ENCODE data around the gene IRF7. TPM values are rescaled to one million over a fixed set of nuclear protein-coding genes. Genes with fewer than 3 reads are reported as not detected.
"Not testable (repeated sequence)": the region's sequence is repeated elsewhere in the genome, so short reads cannot be mapped to it uniquely, and the experiment has no call there.

Gene IRF7
- total RNA-seq = 10 to 100 TPM; 10.3 to 16.4 TPM
- long read RNA-seq, donor 1, partial matches to known transcripts = 1 of 5 reads
- long read RNA-seq, donor 1, other reads (novel, unspliced or antisense) = 2 of 5 reads
- long read RNA-seq, donor 2, transcript IRF7-205 (11 exons, 1,974 nt) = major isoform, 43 of 130 reads
- long read RNA-seq, donor 2, transcript IRF7-202 (10 exons, 1,807 nt) = minor isoform, 5 of 130 reads
- long read RNA-seq, donor 2, partial matches to known transcripts = 18 of 130 reads
- long read RNA-seq, donor 2, other reads (novel, unspliced or antisense) = 59 of 130 reads

GRCh38 chr11:615504-616319, at the start of gene IRF7:
Gene IRF7, minus strand, starts transcription at chr11:615950. Its CDS starts 586 bp downstream, at chr11:615364.
- intact Hi-C loops (cut with DNase I) = no loop called here

DNA sequence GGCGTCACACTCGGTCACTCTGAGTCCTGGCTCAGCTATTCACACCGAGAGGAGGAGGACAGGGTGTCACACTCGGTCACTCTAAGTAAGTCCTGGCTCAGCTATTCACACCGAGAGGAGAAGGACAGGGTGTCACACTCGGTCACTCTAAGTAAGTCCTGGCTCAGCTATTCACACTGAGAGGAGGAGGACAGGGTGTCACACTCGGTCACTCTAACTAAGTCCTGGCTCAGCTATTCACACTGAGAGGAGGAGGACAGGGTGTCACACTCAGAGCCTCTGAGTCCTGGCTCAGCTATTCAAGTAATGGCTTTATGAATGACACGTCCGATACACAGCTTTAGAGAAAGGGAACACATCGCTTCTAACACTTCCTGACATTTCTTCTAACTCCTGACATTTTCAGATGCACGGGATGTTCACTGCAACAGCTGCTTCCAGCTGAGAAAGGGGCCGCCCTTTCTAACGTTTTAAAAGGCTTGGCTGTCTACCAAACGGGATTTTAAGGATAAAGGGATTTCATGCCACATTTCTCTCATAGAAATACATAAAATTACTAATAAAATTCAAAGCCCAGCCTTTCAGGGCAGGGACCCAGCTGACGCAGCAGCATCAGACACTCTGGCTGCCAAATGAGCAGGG, 49.4 kb upstream of the IRF7 start:
- no peak for DNase-seq (ENCODE audit: low spot score)
- intact Hi-C loops (cut with DNase I) = loop anchor here in 1 of 2 donors (10.0 kb wide), 2 partner anchors 60 to 130 kb away; partner anchors contain the start of genes CEND1 and SLC25A22

More at GRCh38 chr11:615504-616319, at the start of gene IRF7:
- DNase-seq (ENCODE audit: low spot score) = peak; percentile 99

- peak; percentile 92 for DNase-seq (ENCODE audit: low spot score)
- intact Hi-C loops (cut with DNase I) = loop anchor here (5.0 to 10.0 kb wide), 3 partner anchors 60 to 132 kb away; partner anchors contain the start of genes CEND1 (in 1 of the 2) and SLC25A22 (in 1 of the 2)
Measured at GRCh38 chr11:662689-663274, 47.0 kb upstream of the IRF7 start.

GRCh38 chr11:660681-661444, 45.1 kb upstream of the IRF7 start:
- no peak for DNase-seq (ENCODE audit: low spot score)
- intact Hi-C loops (cut with DNase I) = loop anchor here (5.0 to 10.0 kb wide), 3 partner anchors 61 to 134 kb away; partner anchors contain the start of genes CEND1 (in 1 of the 2) and SLC25A22 (in 1 of the 2)

GRCh38 chr11:660281-660680, 44.5 kb upstream of the IRF7 start:
- intact Hi-C loops (cut with DNase I) = loop anchor here (5.0 to 10.0 kb wide), 3 partner anchors 62 to 135 kb away; partner anchors contain the start of genes CEND1 (in 1 of the 2) and SLC25A22 (in 1 of the 2)
- no peak for DNase-seq (ENCODE audit: low spot score)

GRCh38 chr11:659532-660085, 43.9 kb upstream of the IRF7 start:
- DNase-seq (ENCODE audit: low spot score) = no peak

GRCh38 chr11:657691-658126, 42.0 kb upstream of the IRF7 start:
- intact Hi-C loops (cut with DNase I) = no loop called here
- no peak for DNase-seq (ENCODE audit: low spot score)

More at GRCh38 chr11:659532-660085, 43.9 kb upstream of the IRF7 start:
- intact Hi-C loops (cut with DNase I) = loop anchor here (5.0 to 10.0 kb wide), 3 partner anchors 63 to 135 kb away; partner anchors contain the start of genes CEND1 (in 1 of the 2) and SLC25A22 (in 1 of the 2)

DNA sequence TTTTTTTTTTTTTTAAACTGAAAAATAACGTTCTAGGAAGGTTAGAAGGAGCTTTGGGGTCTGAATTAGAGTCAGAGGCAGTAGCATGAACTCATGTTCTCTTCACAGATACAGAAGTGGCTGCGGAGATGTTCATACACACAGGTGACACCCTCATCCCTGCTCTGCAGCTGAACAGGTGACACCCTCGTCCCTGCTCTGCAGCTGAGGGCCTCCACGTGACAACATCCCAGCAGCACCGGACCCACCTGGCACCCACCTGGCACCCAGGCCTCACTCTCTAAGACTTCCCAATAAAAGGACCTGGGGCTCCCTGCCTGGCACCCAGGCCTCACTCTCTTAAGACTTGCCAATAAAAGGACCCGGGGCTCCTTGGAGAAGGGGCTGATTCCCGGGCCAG, 41.1 kb upstream of the IRF7 start:
- intact Hi-C loops (cut with DNase I) = no loop called here
- DNase-seq (ENCODE audit: low spot score) = no peak

GRCh38 chr11:656426-656825, 40.7 kb upstream of the IRF7 start:
- intact Hi-C loops (cut with DNase I) = no loop called here
- no peak for DNase-seq (ENCODE audit: low spot score)

DNA sequence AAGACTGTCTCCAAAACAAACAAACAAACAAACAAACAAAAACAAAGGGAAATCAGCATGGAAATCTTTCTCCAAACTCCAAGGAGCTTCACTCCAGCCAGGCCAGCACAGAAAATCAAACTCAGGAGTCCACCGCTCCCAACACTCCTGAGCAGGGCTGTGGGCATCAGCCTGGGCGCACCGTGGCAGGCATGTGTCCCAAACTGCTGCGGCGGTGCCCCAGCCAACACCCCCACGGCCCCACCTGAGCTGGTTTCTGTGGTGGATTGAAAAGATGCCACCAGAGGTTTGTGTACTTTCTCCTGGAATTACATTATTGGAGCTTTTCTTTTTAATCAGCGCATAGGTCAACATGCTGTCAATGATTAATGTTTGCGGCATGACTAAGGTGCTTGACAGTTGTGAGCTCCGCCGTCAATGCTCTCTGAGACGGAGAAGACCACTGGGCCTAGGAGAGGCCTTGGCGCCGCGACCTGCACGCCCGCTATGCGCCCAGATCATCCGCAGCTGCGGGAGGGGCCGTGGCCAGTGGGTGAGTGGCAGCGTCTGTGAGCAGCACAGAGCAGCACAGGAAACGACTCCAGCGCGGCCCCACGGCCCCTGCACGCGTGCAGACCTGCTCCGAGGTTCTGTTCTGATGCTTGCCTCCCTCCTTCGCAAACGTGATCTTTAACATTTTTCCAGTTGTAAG, 39.4 kb upstream of the IRF7 start:
- intact Hi-C loops (cut with DNase I) = no loop called here
- DNase-seq (ENCODE audit: low spot score) = no peak

DNA sequence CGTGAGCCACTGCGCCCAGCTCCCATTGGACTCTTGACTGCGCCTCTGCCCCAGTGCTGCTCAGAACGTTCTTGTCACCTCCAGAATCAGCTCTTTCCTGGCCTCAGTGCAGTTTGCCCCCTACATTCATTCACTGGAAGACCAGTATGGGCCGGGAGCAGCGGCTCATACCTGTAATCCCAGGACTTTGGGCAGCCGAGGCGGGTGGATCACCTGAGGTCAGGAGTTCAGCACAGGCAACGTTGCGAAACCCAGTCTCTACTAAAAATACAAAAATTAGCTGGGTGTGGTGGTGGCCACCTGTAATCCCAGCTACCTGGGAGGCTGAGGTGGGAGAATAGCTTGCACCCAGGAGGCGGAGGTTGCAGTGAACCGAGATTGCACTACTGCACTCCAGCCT, 38.7 kb upstream of the IRF7 start:
- DNase-seq (ENCODE audit: low spot score); intact Hi-C loops (cut with DNase I): not testable (repeated sequence)

GRCh38 chr11:653837-654236, 38.1 kb upstream of the IRF7 start:
- DNase-seq (ENCODE audit: low spot score) = no peak
- intact Hi-C loops (cut with DNase I) = no loop called here

DNA sequence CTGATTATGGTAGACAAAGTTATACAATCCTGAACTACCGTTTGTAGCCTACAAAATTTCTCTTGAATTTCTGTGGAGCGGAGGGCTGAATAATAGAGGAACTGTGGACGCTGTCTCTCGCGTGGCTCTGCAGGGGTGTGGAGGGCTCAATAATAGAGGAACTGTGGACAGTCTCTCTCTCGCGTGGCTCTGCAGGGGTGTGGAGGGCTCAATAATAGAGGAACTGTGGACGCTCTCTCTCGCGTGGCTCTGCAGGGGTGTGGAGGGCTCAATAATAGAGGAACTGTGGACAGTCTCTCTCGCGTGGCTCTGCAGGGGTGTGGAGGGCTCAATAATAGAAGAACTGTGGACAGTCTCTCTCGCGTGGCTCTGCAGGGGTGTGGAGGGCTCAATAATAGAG, 37.4 kb upstream of the IRF7 start:
- intact Hi-C loops (cut with DNase I); DNase-seq (ENCODE audit: low spot score): not testable (repeated sequence)

DNA sequence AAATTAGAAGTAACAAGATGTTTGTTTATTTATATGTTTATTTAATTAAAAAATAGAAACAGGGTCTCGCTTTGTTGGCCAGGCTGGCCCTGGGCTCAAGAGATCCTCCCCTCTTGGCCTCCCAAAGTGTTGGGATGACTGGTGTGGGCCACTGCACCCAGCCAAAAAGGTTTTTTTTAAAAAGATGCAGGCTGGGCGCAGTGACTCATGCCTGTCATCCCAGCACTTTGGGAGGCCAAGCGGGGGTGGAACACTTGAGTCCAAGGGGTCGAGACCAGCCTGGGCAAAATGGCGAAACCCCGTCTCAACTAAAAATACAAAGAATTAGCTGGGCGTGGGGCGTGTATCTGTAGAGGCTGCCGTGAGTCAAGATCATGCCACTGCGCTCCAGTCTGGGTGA, 34.7 kb upstream of the IRF7 start:
- DNase-seq (ENCODE audit: low spot score) = no peak
- intact Hi-C loops (cut with DNase I) = no loop called here

DNA sequence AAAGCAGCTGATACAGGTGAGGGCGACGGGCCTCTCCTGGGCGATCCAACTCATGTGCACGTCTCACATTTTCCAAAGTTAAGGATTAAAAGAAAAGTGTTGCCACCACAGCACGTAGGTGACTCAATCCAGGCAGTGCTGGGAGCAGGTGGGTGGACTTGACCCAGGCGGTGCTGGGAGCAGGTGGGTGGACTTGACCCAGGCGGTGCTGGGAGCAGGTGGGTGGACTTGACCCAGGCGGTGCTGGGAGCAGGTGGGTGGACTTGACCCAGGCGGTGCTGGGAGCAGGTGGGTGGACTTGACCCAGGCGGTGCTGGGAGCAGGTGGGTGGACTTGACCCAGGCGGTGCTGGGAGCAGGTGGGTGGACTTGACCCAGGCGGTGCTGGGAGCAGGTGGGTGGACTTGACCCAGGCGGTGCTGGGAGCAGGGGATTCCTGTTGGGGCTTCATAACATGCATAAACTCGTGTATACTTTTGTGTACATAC, 32.0 kb upstream of the IRF7 start:
- intact Hi-C loops (cut with DNase I); DNase-seq (ENCODE audit: low spot score): not testable (repeated sequence)

GRCh38 chr11:646214-646613, 30.5 kb upstream of the IRF7 start:
- intact Hi-C loops (cut with DNase I) = no loop called here
- DNase-seq (ENCODE audit: low spot score) = no peak

- intact Hi-C loops (cut with DNase I) = no loop called here
Measured at GRCh38 chr11:645536-645935, 29.8 kb upstream of the IRF7 start.

More at GRCh38 chr11:645536-645935, 29.8 kb upstream of the IRF7 start:
- peak; percentile 56 for DNase-seq (ENCODE audit: low spot score)
